Spleen (tissue), 11 donors: ENCODE results near the gene DIO3. TPM values are rescaled to one million over a fixed set of nuclear protein-coding genes. Genes with fewer than 3 reads are reported as not detected.

ENCODE experiments used
- DNase-seq: peaks from one replicate; pipeline ENCODE4 v3.0.0-alpha.2; 2020
- H3K27ac ChIP-seq, 8 donors: fragments of 200-600 bp; sonication (generic) in 7 of 8; 1 replicate in 4 of 8; 2 replicates in 4 of 8; pipeline versions ENCODE4 v1.5.0 to v1.8.0; 2016 to 2021; ENCODE audit warnings: inconsistent platforms in 4 of 8, mild to moderate bottlenecking in 4 of 8, moderate library complexity in 1 of 8
- H3K27me3 ChIP-seq, 7 donors: fragments of 200-600 bp; sonication (generic) in 6 of 7; replicated peaks in 1 of 7; 1 replicate in 4 of 7; 2 replicates in 3 of 7; pipeline versions ENCODE4 v1.5.0 to v1.8.0; 2016 to 2021; ENCODE audit warnings: inconsistent platforms in 3 of 7, mild to moderate bottlenecking in 1 of 7
- H3K36me3 ChIP-seq, 6 donors: fragments of 200-600 bp; sonication (generic) in 5 of 6; 1 replicate in 4 of 6; 2 replicates in 2 of 6; pipeline versions ENCODE4 v1.5.0 to v1.8.0; 2016 to 2021; ENCODE audit warnings: inconsistent platforms in 2 of 6
- H3K4me1 ChIP-seq, 6 donors: fragments of 200-600 bp; sonication (generic) in 5 of 6; 1 replicate in 3 of 6; 2 replicates in 3 of 6; pipeline versions ENCODE4 v1.5.0 to v1.8.0; 2016 to 2021; ENCODE audit warnings: inconsistent platforms in 3 of 6
- H3K4me3 ChIP-seq, 8 donors: fragments of 200-600 bp; sonication (generic) in 7 of 8; 1 replicate in 4 of 8; 2 replicates in 4 of 8; pipeline versions ENCODE4 v1.5.0 to v1.8.0; 2016 to 2021; ENCODE audit warnings: inconsistent platforms in 4 of 8, mild to moderate bottlenecking in 4 of 8, moderate library complexity in 2 of 8
- H3K9me3 ChIP-seq, 8 donors: fragments of 200-600 bp; sonication (generic) in 7 of 8; 1 replicate in 4 of 8; 2 replicates in 4 of 8; pipeline versions ENCODE4 v1.5.0 to v1.8.0; 2016 to 2021; ENCODE audit warnings: inconsistent platforms in 4 of 8
- POLR2A ChIP-seq, 3 donors: fragments of 450-650 bp; IDR thresholded peaks; one replicate each; pipeline ENCODE4 v1.5.1; 2017; ENCODE audit warnings: antibody characterized with exemption in 3 of 3, mild to moderate bottlenecking in 1 of 3
- POLR2AphosphoS5 ChIP-seq, 3 donors: sonication (generic); formaldehyde crosslinking; IDR thresholded peaks; one replicate each; pipeline ENCODE4 v1.5.1; 2017; ENCODE audit warnings: antibody characterized with exemption in 3 of 3
- WGBS, 5 donors: extraction: QIAGEN DNeasy Blood & Tissue Kit in 3 of 5; methylation state at CpG; one replicate each; pipeline versions ENCODE4 v1.1.5 to v1.1.7; 2013 to 2018; 5-methylcytosine and 5-hydroxymethylcytosine counted together
- intact Hi-C: fragments of 100-400 bp; cut with DNase I; formaldehyde crosslinking; loops from one replicate; pipeline ENCODE4 v1.15.0; 2023; ENCODE audit warnings: low total_unique reads
- polyA plus RNA-seq, 3 donors: library from polyadenylated mRNA; stranded (reverse); fragments of 200-250 nt; gene quantifications; one replicate each; pipeline ENCODE4 v1.2.1, GENCODE V29; 2013
- total RNA-seq, 7 donors: library from RNA; depleted of rRNA in 3 of 7; stranded (reverse); fragments of >200 nt in 3 of 7; fragmentation: NEBNext Ultra II Directional in 4 of 7; extraction: Animal tissue kit (Norgen Biotek cat#: 25700) in 4 of 7; gene quantifications; one replicate each; pipeline versions ENCODE4 v1.1.0 to v1.2.1, GENCODE V29; 2016 to 2021
- TF ChIP-seq, protein P1 (sequence below), 11 experiments: fragments of 200-600 bp in 7 of 11; fragments of 450-650 bp in 4 of 11; sonication (generic) in 4 of 11; IDR thresholded peaks in 8 of 11; conservative IDR thresholded peaks in 3 of 11; 1 replicate in 7 of 11; 2 replicates in 4 of 11; pipeline versions ENCODE4 v1.4.0 to v1.8.0; 2016 to 2021; ENCODE audit warnings: antibody characterized with exemption in 11 of 11, inconsistent platforms in 4 of 11, mild to moderate bottlenecking in 1 of 11
- donor health status: healthy with polysubstance abuse.
- donor health status: DM: no; HTN: no; CAD: no; lungs with moderate emphysema.
- donor health status: DM: no; HTN: no; CAD: no.
- donor health status: Bipolar disorder and iron deficiency.
- donor health status: healthy.
- donor health status: DM: no; HTN: no; CAD: no.
- donor health status: DM: yes; HTN: yes; CAD: no.

The DIO3 gene
- total and polyA plus RNA-seq, 10 donors, result 0.04 to 1.3 (median 0.37) TPM; not detected in 2

DNA sequence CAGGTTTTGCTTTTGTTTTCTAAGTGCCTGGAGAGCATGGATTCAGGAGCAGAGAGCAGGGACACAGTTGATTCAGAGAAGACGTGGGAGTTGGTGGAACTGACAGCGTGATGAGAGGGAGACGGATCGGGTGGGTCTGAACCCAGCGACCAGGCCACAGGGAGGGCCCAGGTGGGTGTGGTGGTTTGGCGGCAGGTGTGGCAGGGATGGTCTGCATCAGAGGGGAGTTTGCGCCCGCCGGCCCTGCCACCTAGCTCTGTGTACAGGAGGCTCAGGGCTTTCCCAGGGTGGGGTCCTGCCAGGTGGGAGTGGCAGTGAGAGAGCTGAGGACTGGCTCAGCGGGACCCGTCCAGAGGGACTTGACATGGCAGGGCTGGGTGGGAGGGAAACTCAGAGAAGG is 33.3 kb upstream of the DIO3 start:
- Histone ChIP-seq H3K36me3 (no peaks in the 10 kb centered on the region), H3K9me3 (no peaks in the 10 kb centered on the region), H3K4me3 (no peak overlapping the region), H3K27ac (no peak overlapping the region), H3K4me1 (no peaks in the 10 kb centered on the region), H3K27me3 (peaks cover 0 to 14% (median 0%) of the 10 kb centered on the region in 7 donors)
- intact Hi-C loops, result no loop called here
- WGBS, 5 donors, result 90 to 94% (median 90%) methylated on average over 11 of the region's 11 CpGs
- TF ChIP-seq, protein P1, sequence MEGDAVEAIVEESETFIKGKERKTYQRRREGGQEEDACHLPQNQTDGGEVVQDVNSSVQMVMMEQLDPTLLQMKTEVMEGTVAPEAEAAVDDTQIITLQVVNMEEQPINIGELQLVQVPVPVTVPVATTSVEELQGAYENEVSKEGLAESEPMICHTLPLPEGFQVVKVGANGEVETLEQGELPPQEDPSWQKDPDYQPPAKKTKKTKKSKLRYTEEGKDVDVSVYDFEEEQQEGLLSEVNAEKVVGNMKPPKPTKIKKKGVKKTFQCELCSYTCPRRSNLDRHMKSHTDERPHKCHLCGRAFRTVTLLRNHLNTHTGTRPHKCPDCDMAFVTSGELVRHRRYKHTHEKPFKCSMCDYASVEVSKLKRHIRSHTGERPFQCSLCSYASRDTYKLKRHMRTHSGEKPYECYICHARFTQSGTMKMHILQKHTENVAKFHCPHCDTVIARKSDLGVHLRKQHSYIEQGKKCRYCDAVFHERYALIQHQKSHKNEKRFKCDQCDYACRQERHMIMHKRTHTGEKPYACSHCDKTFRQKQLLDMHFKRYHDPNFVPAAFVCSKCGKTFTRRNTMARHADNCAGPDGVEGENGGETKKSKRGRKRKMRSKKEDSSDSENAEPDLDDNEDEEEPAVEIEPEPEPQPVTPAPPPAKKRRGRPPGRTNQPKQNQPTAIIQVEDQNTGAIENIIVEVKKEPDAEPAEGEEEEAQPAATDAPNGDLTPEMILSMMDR (IDR thresholded peaks at IDR 0.05 in 8 of 11, conservative IDR thresholded peaks at IDR 0.05 in 3 of 11), result no peak
- TF ChIP-seq POLR2AphosphoS5 (IDR thresholded peaks at IDR 0.05) (no peak), POLR2A (IDR thresholded peaks at IDR 0.05) (no peak)
- no peak for DNase-seq

GRCh38 chr14:101529079-101529478 is 32.2 kb upstream of the DIO3 start:
- no peak overlapping the region for H3K27ac ChIP-seq
- H3K9me3 ChIP-seq, result no peaks in the 10 kb centered on the region
- WGBS, 5 donors, result 59 to 74% (median 64%) methylated on average over 9 to 13 of the region's 13 CpGs
- H3K4me1 ChIP-seq, result no peaks in the 10 kb centered on the region
- H3K4me3 ChIP-seq, result no peak overlapping the region
- DNase-seq, result no peak
- H3K36me3 ChIP-seq, result no peaks in the 10 kb centered on the region
- peaks cover 0 to 14% (median 0%) of the 10 kb centered on the region in 7 donors for H3K27me3 ChIP-seq
- intact Hi-C loops, result no loop called here
- no peak for TF ChIP-seq POLR2AphosphoS5 (IDR thresholded peaks at IDR 0.05)
- TF ChIP-seq, protein P1 (IDR thresholded peaks at IDR 0.05 in 8 of 11, conservative IDR thresholded peaks at IDR 0.05 in 3 of 11), result no peak
- no peak for TF ChIP-seq POLR2A (IDR thresholded peaks at IDR 0.05)

DNA sequence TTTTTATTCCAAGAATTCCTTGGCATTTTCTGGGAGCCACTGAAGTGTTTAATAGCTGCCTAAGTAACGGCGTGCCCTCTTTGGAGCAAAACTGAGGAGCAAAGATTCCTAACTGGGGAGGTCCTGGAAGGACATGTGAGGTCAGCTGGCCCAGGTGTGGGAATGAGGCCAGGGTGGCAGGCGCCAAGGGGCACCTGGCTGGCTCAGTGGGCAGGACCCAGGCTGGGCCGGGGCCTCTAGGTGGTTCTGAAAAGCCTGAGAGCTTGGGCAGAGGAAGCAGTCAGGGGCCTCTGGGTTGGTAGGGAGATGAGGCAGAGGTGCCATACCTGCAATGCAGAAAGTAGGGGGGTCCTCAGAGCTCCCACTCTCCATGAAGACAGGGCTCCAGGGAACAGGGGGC is 27.1 kb upstream of the DIO3 start:
- Histone ChIP-seq H3K27me3 (peaks cover 0 to 20% (median 0%) of the 10 kb centered on the region in 7 donors), H3K4me3 (no peak overlapping the region), H3K4me1 (peaks cover 0 to 21% (median 13%) of the 10 kb centered on the region in 6 donors), H3K27ac (no peak overlapping the region), H3K36me3 (no peaks in the 10 kb centered on the region), H3K9me3 (no peaks in the 10 kb centered on the region)
- 88 to 94% (median 88%) methylated on average over 4 of the region's 4 CpGs for WGBS, 5 donors
- TF ChIP-seq POLR2AphosphoS5 (IDR thresholded peaks at IDR 0.05) (no peak), POLR2A (IDR thresholded peaks at IDR 0.05) (no peak)
- TF ChIP-seq, protein P1 (IDR thresholded peaks at IDR 0.05 in 8 of 11, conservative IDR thresholded peaks at IDR 0.05 in 3 of 11), result no peak
- intact Hi-C loops, result no loop called here
- DNase-seq, result no peak

DNA sequence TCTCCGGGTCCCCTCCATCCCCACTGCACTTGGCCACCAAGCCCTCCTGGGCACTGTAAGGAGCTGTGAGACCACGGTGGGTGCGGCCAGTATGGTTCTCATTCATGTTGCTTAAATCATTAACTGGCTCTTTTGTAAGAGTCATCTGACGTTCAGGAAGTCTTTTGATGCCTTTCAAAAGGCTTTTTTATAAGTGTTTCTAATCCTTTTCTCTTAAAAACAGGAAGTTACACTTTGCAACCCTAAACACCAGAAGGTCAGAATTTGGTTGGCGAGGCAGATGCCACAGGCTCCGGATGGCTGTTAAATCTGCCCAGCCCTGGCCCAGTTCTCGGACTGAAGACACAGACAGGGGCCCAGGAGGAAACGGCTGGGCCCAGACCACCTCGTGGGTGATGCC is 26.1 kb upstream of the DIO3 start:
- peak overlapping the region in 2 of 8 donors; percentile 47 to 66 for H3K27ac ChIP-seq
- WGBS, 5 donors, result 8 to 14% (median 13%) methylated on average over 7 to 9 of the region's 9 CpGs
- peaks cover 0 to 21% (median 13%) of the 10 kb centered on the region in 6 donors for H3K4me1 ChIP-seq
- H3K27me3 ChIP-seq, result peaks cover 0 to 22% (median 0%) of the 10 kb centered on the region in 7 donors
- peak overlapping the region in 1 of 8 donors; percentile 19 for H3K4me3 ChIP-seq
- no peaks in the 10 kb centered on the region for H3K9me3 ChIP-seq
- TF ChIP-seq POLR2A (IDR thresholded peaks at IDR 0.05) (no peak), POLR2AphosphoS5 (IDR thresholded peaks at IDR 0.05) (peak in 1 of 3 donors; percentile 24)
- TF ChIP-seq, protein P1 (IDR thresholded peaks at IDR 0.05 in 8 of 11, conservative IDR thresholded peaks at IDR 0.05 in 3 of 11), result no peak
- DNase-seq, result no peak
- intact Hi-C loops, result no loop called here
- no peaks in the 10 kb centered on the region for H3K36me3 ChIP-seq
